GM21381 (cell line): ENCODE results near the gene HSD11B1L.
"Not testable (repeated sequence)": the region's sequence is repeated elsewhere in the genome, so short reads cannot be mapped to it uniquely, and the experiment has no call there.

ENCODE experiments used
- ATAC-seq: cut with Tn5 transposase; IDR thresholded peaks from one replicate; pipeline ENCODE4 v1.9.1; 2021; ENCODE audit warnings: mild to moderate bottlenecking, moderate library complexity; ENCODE audit not compliant: unreplicated experiment

HSD11B1L gene

DNA sequence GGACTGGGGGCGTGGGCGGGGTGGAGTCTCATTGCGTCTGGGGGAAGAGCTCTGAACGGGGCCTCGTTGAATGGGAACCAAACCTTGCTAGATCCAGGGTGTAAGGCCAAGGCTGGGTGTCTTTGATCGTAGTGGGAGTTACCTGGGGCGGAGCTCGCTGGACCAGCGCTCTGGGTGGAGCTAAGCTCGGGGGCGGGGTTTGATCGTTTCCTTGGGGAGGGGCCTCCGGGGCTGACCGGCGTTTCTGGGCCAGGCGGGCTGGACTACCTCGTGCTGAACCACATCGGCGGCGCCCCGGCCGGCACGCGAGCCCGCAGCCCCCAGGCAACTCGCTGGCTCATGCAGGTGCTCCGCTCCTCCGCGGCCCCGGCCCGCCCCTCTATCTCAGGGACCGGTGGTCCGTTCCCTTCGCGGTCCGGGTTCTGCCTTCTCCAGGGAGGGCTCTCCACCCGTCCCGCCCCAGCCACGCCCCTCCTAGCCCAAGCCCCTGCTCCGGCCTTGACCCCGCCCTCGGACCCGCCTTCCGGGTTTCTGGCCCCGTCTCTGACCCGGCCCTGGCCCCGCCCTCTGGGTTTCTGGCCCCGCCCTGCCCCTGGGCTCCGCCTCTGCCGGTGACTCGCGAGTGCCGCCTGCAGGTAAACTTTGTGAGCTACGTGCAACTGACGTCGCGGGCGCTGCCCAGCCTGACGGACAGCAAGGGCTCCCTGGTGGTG lies 6.0 kb downstream of the HSD11B1L start:
- ATAC-seq = peak; percentile 46

DNA sequence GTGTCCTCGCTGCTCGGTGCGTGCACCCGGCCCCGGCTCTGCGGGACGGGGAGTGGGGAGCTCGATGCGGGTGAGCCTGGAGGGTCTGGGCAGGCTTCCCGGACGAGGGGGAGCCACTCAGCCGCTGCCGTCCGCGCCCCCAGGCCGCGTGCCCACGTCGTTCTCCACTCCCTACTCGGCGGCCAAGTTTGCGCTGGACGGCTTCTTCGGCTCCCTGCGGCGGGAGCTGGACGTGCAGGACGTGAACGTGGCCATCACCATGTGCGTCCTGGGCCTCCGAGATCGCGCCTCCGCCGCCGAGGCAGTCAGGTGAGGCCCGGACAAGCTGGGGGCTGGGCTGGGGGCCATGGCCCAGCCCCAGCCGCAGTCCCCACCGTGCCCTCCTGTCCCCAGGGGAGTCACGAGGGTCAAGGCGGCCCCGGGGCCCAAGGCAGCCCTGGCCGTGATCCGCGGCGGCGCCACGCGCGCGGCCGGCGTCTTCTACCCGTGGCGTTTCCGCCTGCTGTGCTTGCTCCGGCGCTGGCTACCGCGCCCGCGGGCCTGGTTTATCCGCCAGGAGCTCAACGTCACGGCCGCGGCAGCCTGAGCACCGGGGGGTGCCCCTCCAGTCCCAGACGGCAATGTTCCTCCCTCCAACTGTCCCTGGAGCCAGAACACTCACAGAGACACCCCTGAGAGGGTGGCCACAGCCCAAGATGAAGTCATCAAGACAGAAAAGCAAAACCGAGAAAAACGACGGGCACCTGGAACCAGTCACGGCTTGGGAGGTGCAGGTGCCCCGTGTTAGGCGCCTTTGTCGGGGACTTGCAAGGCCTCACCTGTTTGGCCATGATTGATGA lies 6.8 kb downstream of the HSD11B1L start:
- ATAC-seq = no peak

DNA sequence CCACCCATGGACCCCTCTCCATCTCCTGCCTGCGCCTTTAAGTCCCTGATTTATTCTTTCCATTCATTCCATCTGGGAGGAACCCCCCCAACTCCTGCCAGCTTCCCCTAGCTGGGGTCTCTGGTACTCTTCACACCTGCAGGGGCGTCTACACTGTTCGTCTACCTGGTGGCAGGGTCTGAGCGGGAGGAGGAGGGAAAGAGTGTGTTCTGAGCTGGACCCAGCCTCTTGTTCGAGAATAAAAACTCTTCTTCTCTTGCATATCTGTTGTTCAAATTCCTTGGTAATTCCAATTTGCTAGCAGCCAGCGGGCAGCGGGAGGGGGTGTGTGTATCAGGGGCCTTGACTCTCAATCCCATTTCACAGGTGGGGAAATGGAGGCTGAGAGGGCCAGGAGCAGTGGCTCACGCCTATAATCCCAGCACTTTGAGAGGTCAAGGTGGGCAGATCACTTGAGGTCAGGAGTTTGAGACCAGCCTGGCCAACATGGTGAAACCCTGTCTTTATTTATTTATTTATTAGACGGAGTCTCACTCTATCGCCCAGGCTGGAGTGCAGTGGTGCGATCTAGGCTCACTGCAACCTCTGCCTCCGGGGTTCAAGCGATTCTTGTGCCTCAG lies 7.5 kb downstream of the HSD11B1L start:
- not testable (repeated sequence) for ATAC-seq

DNA sequence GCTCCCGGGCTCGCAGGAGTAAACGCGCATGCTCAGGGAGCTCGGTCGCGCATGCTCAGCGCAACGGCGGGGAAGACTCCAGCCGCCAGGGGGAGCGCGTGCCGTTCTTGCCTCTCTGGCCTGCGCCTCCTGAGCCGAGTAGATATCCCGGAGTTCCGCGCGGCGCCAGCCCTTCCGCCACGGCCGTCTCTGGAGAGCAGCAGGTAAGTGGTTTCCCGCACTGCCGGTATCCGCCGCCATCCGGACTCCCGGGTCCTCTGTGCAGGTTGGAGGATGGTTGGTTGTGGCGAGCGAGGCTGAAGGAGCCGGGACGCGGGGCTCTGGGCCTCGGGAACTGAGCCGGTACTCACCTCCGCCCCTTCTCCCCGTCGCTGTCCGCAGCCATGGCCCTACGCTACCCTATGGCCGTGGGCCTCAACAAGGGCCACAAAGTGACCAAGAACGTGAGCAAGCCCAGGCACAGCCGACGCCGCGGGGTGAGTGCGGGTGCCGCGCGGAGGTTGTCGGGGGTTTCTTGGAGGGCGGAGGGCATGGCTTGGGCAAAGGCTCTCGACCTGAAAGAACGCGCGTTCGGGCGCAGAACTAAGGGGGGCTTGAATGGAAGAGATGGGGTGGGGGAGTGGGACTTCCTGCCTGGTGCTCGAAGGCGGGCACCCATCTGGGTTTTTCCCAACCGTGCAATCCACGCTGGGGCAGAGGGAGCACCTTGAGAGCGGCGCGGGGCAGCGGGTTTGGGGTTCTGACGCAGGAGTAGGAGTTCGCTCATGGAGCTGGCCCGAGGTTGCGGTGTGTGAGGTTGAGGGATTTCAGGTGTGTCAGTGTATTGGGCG lies 9.5 kb downstream of the HSD11B1L start, which contains the start of gene RPL36:
Gene RPL36 (plus strand): TSS at position 171 of the 830 bp plus-strand sequence. CDS start 213 bp downstream, at position 384.
- ATAC-seq = peak; percentile 43

- no peak for ATAC-seq
Measured at GRCh38 chr19:5690955-5691821, 10.4 kb downstream of the HSD11B1L start.

DNA sequence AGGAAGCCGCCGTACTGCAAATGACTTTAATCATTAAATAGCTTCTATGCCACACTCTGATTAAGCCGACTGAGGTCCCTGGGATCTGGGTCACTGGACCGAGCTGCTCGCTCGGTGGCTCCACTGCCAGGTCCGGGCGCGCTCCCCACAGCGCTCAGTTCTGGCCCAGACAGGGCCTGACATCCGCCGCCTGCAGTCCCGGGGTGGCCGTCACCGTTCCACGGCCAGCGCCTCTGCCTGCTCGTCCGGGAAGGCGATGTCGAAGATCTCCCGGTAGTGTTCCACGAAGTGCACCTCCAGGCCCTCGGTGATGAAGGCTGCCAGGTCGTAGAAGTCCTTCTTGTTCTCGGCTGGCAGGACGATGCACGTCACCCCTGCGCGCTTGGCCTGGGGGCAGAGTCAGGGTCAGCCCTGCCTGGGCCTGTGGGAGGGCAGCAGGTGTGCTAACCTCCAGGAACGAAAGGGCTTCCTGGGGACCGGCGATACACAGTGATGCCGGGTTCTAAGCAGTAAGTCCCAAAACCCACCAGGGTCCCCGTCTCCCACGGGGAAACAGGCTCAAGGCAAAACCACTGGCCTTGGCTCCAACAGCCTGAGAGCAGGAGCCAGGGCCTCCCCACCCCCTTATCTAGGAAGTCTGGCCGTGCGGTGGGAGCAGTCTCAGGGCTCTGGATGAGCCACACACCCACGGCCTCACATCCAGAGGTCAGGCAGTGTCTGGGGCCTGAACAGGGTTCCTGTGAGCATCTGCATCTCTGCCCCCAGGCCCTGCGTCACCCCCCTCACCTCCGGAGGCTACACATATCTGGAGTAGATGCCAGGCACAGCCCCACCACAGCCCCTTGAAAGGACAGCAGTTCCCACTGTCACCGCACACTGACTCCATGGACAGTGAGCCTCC lies 11.2 kb downstream of the HSD11B1L start:
- no peak for ATAC-seq

- no peak for ATAC-seq
Measured at GRCh38 chr19:5692723-5693194, 11.9 kb downstream of the HSD11B1L start.

DNA sequence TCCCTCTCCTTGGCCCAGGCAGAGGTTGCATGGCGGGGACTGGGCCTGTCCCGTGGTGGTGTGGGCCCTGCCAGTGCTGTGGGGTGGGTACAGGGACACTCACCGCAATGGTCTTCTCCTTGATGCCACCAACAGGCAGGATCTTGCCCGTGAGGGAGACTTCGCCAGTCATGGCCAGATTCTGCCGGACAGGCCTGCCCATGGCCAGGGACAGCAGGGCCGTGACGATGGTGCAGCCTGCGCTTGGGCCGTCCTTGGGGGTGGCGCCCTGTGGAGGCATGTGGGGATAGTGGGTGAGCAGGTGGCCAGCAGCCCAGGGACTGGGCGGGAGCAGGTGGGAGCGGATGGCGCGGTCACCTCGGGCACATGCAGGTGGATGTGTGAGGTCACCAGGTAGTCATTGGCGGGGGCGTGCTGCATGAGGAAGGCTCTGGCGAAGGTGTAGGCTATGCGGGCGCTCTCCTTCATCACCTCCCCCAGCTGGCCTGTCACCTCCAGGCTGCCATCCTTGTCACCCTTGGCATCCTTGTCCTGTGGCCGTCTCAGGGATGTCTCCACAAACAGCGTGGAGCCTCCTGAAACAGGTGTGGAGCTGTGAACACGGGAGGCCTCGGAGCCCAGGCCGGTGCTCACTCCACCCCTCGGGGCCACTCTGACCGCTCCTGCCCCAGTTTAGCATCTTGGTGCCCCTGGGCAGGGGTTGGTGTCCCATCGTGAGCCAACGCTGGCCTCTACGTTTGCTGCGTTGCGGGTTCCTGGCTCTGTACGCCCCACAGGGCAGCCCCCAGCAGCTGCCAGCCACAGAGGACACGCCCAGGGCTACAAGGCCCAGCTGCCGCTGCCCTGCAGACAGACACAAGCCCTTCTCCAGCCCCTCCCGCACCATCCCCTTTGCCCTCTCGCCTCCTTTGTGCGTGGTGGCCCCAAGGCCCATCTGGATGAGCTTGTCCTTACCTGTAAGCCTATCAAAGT lies 12.7 kb downstream of the HSD11B1L start:
- no peak for ATAC-seq

- ATAC-seq = no peak
Measured at GRCh38 chr19:5694167-5694955, 13.5 kb downstream of the HSD11B1L start.

- ATAC-seq = no peak
Measured at GRCh38 chr19:5694956-5695648, 14.3 kb downstream of the HSD11B1L start.

GRCh38 chr19:5695649-5696195 lies 14.9 kb downstream of the HSD11B1L start:
- ATAC-seq = no peak

DNA sequence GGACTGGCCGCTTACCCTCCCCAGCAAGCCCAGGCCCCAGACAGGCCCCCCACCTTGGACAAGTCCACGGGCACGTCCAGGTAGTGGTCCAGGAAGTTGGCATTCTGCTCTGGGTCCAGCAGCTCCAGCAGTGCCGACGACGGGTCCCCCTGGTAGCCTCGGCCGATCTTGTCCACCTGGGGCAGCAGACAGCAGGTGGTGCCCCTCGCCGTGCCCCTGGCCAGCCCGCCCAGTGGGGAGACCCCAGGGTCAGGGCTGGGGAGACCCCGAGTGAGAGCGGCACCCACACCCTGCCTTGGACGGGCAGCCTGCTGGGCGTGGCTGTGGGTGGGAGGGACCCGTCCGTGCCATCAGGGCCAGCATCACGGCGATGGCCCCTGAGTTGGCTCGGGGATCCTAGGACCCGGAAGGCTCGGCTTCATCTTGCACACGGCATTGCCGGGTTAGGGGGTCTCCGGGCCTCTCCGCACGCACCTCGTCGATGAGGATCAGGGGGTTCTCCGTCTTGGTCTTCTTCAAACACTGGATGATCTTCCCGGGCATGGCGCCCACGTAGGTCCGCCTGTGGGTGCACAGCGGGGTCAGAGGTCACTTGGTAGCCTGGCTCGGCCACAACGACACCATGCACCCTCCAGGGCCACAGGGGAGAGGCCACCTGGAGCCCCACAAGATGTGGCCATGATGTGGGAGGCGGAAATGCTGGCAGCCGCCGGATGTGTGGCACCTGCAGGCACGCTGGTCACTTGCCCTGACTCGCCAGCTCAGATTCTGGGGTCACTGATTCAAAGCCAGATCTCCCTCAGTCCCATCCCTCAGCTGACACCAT lies 15.6 kb downstream of the HSD11B1L start:
- ATAC-seq = no peak

DNA sequence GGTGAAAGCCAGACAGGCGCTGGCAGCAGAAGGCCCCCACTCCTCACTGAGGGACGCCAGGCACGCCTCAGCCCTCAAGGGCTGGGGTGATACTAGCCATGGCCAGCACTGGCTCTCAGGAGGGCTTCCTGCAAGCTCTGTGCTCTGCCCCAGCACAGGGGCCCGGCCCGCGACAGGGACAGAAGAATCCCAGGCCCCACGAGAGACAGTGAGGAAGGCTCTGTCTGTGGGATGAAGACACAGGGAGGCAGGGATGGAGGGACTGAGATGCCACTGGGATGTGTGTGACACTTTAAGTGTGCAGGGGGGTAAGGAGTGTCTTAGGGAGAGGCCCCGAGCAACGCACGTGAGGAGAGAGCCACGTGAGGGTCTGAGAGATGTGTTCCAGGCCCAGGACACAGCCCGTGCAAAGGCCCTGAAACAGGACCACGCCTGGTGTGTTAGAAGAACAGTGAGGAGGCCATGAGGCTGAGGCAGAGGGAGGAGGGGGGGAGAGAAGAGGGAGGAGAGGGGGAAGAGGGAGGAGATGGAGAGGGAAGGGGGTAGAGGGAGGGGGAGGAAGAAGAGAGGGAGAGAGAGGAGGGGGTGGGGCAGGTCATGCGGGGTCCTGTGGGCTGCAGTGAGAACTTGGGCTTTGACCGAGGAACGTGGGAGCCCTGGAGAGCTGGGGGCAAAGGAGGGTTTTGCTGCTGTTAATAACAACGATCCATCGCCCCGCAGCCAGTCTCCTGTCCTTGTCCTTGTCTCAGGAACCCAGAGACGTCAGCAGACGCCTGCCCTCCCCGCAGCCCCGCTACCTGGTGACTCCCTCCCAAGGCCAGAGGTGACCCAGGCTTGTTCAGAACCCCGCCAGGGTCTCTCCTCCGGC lies 16.4 kb downstream of the HSD11B1L start:
- ATAC-seq = no peak
